Muscle layer of colon (tissue), 2 donors: ENCODE measurements around the gene BPIFB3.

Source experiments
- H3K27ac ChIP-seq: one replicate; pipeline ENCODE4 v1.7.0; 2013; ENCODE audit warnings: low read depth, mild to moderate bottlenecking, low read length, moderate library complexity
- H3K27me3 ChIP-seq, 2 donors: one replicate each; pipeline ENCODE4 v1.7.0; 2013; ENCODE audit warnings: low read length in 2 of 2, mild to moderate bottlenecking in 2 of 2; ENCODE audit not compliant: insufficient read depth in 2 of 2, control insufficient read depth in 1 of 2
- H3K36me3 ChIP-seq: one replicate; pipeline ENCODE4 v1.7.0; 2013; ENCODE audit warnings: mild to moderate bottlenecking, low read length; ENCODE audit not compliant: insufficient read depth
- H3K4me1 ChIP-seq: one replicate; pipeline ENCODE4 v1.7.0; 2013; ENCODE audit warnings: mild to moderate bottlenecking, low read length; ENCODE audit not compliant: insufficient read depth
- H3K4me3 ChIP-seq, 2 donors: one replicate each; pipeline ENCODE4 v1.7.0; 2013; ENCODE audit warnings: low read length in 2 of 2, low read depth in 1 of 2, mild to moderate bottlenecking in 1 of 2, moderate library complexity in 1 of 2
- H3K9ac ChIP-seq: one replicate; pipeline ENCODE4 v1.7.0; 2013; ENCODE audit warnings: low read length
- H3K9me3 ChIP-seq: one replicate; pipeline ENCODE4 v1.7.0; 2013; ENCODE audit warnings: mild to moderate bottlenecking, low read length
- donor health status: abdominal sarcoma.
- donor health status: Adenocarcinoma of cecum.

Gene BPIFB3

DNA sequence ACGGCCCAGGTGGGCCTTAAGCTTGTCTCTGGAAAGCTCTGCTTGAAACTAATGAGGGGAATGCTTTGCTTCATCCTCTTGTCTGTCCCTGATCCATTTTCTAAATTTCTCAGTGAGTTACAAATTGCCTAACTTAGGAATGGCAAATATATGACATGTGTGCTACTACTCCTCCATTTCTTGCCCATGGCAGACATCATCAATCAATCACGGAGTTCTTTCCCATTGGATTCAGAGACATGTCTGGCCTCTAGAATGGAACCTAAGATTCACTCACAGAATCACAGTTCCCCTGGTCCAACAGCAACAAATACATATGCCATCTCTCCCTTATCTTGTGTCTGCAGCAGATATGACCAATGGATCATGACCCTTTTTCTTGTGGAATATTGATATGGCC lies 19.1 kb downstream of the BPIFB3 start:
- H3K4me3 ChIP-seq: no peak overlapping the region
- no peaks in the 10 kb centered on the region for H3K27me3 ChIP-seq
- H3K27ac ChIP-seq: no peak overlapping the region
- H3K4me1 ChIP-seq: no peaks in the 10 kb centered on the region
- H3K9me3 ChIP-seq: no peaks in the 10 kb centered on the region
- no peak overlapping the region for H3K9ac ChIP-seq
- H3K36me3 ChIP-seq: no peaks in the 10 kb centered on the region

- Histone ChIP-seq H3K9ac (no peak overlapping the region), H3K4me3 (no peak overlapping the region), H3K9me3 (no peaks in the 10 kb centered on the region), H3K36me3 (no peaks in the 10 kb centered on the region), H3K27me3 (no peaks in the 10 kb centered on the region), H3K4me1 (no peaks in the 10 kb centered on the region), H3K27ac (no peak overlapping the region)
Observed at GRCh38 chr20:33074675-33075074, 21.0 kb downstream of the BPIFB3 start.

- H3K36me3 ChIP-seq: no peaks in the 10 kb centered on the region
- no peak overlapping the region for H3K4me3 ChIP-seq
- H3K9me3 ChIP-seq: no peaks in the 10 kb centered on the region
- no peak overlapping the region for H3K9ac ChIP-seq
- H3K27ac ChIP-seq: no peak overlapping the region
- no peaks in the 10 kb centered on the region for H3K27me3 ChIP-seq
- no peaks in the 10 kb centered on the region for H3K4me1 ChIP-seq
Observed at GRCh38 chr20:33075281-33075680, 21.6 kb downstream of the BPIFB3 start.

DNA sequence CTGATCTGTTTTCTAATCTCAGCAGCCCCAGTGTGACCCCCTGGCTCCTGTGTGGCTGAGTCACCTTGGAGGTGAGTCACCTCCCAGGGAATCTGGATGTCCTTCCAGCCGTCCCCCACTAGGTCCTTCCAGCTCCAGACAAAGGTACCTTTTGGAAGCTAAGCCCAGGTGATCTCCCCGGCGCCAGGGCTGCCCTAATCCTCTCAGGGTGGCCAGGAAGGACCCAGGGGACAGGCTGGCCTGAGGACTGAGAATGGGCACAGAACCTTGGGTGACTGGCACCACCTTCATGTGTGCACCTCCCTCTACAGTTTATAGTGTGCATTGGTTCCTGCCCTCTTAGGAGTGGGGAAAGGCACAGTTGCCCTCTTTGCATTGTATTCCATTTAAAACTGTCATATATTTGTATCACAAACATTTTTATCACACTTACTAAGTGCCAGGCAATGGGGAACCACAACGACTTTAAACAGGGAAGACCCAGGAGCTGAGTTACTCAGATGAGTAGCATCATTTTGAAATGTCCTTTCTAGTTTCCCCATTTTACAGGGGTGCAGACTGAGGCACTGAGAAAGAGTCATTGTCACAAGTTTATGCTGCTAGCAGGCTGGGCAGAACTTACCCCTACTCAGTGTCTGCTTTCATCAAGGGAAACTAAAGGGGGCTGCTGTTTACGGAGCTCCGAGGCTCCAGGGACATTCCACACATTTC lies 23.1 kb downstream of the BPIFB3 start:
- Histone ChIP-seq H3K27me3 (no peaks in the 10 kb centered on the region), H3K4me3 (no peak overlapping the region), H3K36me3 (no peaks in the 10 kb centered on the region), H3K4me1 (no peaks in the 10 kb centered on the region), H3K27ac (no peak overlapping the region), H3K9me3 (no peaks in the 10 kb centered on the region), H3K9ac (no peak overlapping the region)

DNA sequence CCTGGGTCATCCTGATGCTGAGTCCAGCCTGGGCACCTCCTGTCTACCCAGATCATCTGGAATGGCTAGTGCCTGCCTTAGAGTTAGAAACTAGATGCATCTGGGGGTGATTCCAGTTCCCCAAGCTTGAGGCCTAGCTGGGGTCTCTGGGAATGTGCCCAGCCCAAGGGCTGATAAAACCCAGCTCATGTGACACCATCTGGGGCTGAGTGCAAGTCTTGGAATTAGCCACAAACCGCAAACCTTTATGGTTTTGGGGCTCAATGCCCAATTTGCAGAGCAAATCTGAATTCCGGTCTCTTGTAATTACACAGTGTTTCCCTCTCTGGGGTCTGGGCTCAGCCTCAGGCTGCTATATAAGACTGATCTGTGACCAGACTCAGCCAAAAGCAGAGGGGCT lies 25.6 kb downstream of the BPIFB3 start, which contains the start of gene BPIFB4:
TSS of gene BPIFB4 (plus strand) at position 385 of the 400 bp plus-strand sequence. CDS start 1,884 bp downstream, outside the sequence.
- no peak within 1 kb of the TSS for H3K4me3 ChIP-seq
- no peaks in the 10 kb centered on the region for H3K4me1 ChIP-seq
- no peaks in the 10 kb centered on the region for H3K27me3 ChIP-seq
- H3K27ac ChIP-seq: no peak within 1 kb of the TSS
- no peak within 1 kb of the TSS for H3K9ac ChIP-seq
- H3K9me3 ChIP-seq: no peaks in the 10 kb centered on the region
- H3K36me3 ChIP-seq: no peaks in the 10 kb centered on the region

- Histone ChIP-seq H3K4me3 (no peak overlapping the region), H3K36me3 (no peaks in the 10 kb centered on the region), H3K4me1 (no peaks in the 10 kb centered on the region), H3K27ac (no peak overlapping the region), H3K9ac (no peak overlapping the region), H3K27me3 (no peaks in the 10 kb centered on the region), H3K9me3 (no peaks in the 10 kb centered on the region)
Observed at GRCh38 chr20:33081411-33082154, 27.9 kb downstream of the BPIFB3 start.

DNA sequence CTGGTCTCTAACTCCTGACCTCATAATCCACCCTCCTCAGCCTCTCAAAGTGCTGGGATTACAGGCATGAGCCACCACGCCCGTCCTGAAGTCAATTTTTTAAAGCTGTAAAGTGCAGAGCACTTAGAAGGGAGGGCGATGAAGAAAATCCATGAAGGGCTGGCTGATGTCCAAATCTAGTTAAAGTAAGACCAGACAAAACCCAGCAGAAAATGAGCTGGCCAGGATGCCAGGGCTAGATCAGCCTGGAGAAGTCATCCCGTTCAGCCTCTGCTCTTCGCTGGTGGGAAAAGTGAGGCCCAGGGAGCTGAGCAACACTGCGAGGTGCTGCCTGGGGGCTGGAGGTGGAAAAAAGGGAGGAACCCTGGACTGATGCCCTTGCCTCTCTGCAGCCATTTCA lies 28.8 kb downstream of the BPIFB3 start:
- Histone ChIP-seq H3K9me3 (no peaks in the 10 kb centered on the region), H3K9ac (no peak overlapping the region), H3K4me1 (no peaks in the 10 kb centered on the region), H3K27ac (no peak overlapping the region), H3K27me3 (no peaks in the 10 kb centered on the region), H3K36me3 (no peaks in the 10 kb centered on the region), H3K4me3 (no peak overlapping the region)

DNA sequence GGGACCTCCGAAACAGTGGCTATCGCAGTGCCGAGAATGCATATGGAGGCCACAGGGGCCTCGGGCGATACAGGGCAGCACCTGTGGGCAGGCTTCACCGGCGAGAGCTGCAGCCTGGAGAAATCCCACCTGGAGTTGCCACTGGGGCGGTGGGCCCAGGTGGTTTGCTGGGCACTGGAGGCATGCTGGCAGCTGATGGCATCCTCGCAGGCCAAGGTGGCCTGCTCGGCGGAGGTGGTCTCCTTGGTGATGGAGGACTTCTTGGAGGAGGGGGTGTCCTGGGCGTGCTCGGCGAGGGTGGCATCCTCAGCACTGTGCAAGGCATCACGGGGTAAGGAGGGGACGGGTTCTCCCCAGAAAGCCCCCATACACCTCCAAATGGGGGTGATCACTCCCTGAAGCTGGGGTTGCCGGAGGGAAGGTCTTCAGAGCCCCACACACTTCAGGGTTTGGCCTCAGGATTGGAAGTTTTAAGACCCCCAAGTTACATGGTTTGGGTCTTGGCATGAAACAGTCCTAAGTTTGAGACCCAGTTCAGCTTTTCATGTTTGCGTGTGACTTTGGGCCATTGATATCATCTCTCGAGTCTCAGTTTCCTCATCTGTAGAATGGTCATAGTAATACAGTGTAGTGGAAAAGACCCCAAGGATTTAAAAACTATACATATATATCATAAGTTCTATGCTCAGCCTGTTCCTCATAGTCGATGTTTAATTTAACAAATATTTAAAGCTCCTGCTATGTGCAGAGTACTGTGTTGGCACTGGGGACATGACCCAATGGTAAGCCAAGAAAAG lies 30.0 kb downstream of the BPIFB3 start:
- Histone ChIP-seq H3K4me3 (no peak overlapping the region), H3K4me1 (no peaks in the 10 kb centered on the region), H3K9me3 (no peaks in the 10 kb centered on the region), H3K27ac (no peak overlapping the region), H3K27me3 (no peaks in the 10 kb centered on the region), H3K36me3 (no peaks in the 10 kb centered on the region), H3K9ac (no peak overlapping the region)

DNA sequence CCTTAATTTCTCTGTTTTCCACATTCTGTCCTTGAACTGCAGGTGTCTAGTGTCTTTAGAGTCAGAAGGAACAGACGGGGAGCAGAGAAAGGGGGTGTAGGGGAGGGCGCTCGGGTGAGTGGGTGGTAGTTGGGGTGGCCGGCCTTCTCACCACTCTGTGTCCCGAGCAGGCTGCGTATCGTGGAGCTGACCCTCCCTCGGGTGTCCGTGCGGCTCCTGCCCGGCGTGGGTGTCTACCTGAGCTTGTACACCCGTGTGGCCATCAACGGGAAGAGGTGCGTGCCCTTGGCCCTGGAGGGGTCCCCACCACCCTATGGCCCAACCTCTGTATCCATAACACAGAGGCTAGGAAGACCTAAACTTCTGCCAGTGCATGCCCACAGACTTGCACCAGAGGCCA lies 31.0 kb downstream of the BPIFB3 start:
- H3K9ac ChIP-seq: no peak overlapping the region
- no peaks in the 10 kb centered on the region for H3K36me3 ChIP-seq
- no peaks in the 10 kb centered on the region for H3K4me1 ChIP-seq
- no peaks in the 10 kb centered on the region for H3K27me3 ChIP-seq
- no peak overlapping the region for H3K4me3 ChIP-seq
- no peaks in the 10 kb centered on the region for H3K9me3 ChIP-seq
- no peak overlapping the region for H3K27ac ChIP-seq

DNA sequence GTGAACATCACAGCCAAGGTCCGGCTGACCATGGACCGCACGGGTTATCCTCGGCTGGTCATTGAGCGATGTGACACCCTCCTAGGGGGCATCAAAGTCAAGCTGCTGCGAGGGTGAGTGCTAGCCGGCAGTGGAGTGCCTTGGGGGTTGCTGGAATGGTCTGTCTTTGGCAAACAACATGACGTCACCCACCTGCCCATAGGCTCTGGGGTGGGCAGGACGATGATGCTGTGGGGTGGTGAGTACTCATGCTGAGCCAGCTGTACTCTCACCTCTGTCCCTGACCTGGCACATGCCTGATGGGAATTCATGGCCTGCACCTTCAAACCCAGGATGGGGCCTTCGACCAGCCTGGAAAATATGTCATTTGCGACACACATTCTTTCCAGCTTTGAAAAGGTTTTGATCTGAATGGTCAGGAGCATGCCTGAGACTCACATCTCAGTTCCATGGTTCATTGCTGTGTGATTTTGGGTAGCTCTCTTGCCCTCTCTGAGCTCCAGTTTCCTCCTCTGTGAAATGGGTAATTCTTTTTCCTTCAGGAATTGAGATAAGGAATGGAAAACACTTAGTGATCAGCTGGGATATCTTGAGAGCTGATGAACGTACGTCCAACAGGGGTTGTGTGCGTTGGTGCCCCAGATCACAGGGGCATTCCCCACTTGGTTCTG lies 32.5 kb downstream of the BPIFB3 start:
- H3K36me3 ChIP-seq: no peaks in the 10 kb centered on the region
- H3K4me3 ChIP-seq: no peak overlapping the region
- H3K9me3 ChIP-seq: no peaks in the 10 kb centered on the region

DNA sequence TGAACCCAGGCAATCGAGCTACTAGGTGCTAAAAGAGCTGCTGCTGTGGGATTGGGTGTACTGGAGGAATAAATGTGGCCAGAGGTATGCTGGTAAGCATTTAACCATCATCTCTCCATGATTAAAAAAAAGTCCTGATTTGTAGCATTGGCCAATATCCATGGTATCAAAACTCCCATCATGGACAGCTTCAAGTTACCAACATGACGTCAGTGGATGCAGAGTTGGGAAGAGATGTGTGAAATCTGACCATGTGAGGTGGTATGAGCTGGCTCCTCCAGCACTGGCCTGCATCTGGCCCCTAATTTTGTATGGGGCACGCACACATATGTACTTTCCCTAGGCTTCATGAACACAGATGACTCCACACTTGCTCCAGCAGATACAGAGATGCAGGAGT lies 37.4 kb downstream of the BPIFB3 start:
- no peaks in the 10 kb centered on the region for H3K9me3 ChIP-seq
- H3K4me3 ChIP-seq: no peak overlapping the region
- no peaks in the 10 kb centered on the region for H3K27me3 ChIP-seq
- no peak overlapping the region for H3K9ac ChIP-seq
- H3K36me3 ChIP-seq: no peaks in the 10 kb centered on the region
- no peak overlapping the region for H3K27ac ChIP-seq
- no peaks in the 10 kb centered on the region for H3K4me1 ChIP-seq

More for the DNA sequence above, 32.5 kb downstream of the BPIFB3 start:
- Histone ChIP-seq H3K4me1 (no peaks in the 10 kb centered on the region), H3K9ac (no peak overlapping the region), H3K27ac (no peak overlapping the region), H3K27me3 (no peaks in the 10 kb centered on the region)
